IPS-NIHi7 (cell line): ENCODE data around the gene KLHL17.
"Not testable (repeated sequence)": the region's sequence is repeated elsewhere in the genome, so short reads cannot be mapped to it uniquely, and the experiment has no call there.

Experiments used
- DNase-seq: peaks from one replicate; pipeline ENCODE4 v3.0.0; 2012; ENCODE audit warnings: mixed read lengths; ENCODE audit errors: extremely low spot score

KLHL17 gene

DNA sequence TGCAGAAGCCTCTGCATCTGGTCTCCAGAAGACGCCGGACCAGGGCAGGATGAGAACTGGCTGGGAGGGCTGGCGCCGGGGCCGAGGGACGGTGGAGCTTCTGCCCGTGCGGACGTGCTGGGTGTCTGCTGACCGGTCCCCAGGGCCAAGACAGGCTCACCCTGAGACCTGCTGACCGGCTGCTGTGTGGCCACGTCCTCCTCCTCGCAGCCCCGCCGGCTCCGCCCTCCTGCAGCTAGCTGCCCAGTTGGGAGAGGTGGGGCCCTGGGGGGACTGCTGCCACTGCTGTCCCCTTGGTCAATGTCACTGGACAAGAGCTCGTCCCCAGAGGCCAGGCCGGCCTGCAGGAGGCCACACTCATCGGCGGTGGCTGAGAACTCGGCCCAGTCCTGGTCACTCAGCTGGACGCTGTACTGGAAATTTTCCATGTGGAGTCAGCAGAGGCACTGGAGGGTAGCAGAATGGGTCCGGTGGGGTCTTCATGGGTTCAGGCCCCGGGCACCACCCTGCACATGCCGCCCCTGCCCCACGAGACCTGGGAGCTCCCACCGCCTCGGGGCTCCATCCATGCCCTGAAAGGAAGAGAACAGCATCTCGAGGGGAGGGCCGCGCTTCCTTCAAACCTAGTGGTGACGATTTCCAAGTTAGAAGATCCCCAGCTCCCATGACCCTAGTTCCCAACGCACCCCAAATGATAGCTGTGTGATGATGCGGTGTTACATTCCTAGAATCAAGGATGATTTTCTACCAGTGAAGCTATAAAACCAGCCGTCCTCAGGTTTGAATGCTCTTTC is 20.4 kb downstream of the KLHL17 start:
- no peak for DNase-seq

GRCh38 chr1:981491-981954 is 21.1 kb downstream of the KLHL17 start:
- no peak for DNase-seq

DNA sequence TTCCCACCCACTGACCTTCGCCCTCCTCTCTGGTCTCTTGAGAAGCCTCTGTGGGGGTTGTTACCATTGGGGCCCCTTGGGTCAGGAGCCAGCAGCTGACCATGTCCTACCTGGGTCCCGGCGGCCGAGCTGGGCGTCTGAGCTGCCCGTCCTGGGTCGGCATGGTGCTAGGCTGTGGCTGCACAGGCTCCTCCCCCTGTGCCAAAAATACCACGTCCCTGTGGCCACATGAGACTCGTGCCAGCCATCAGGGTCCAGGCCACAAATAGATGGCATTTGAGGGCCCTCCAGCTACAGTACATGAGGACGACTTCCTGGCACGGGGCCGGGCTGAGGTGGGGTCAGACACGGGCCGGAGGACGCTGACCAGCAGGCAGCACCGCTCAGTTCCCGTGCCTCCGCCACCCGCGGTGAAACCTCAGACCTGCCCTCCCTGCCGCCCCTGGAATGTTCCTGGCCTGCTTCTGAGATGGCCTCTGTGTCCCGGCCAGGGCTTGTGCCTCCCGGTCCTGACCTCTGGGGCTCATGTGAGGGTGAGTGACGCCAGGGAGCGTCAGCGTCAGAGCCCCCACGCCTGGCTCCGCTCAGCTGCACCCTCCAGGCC is 21.7 kb downstream of the KLHL17 start, which contains the start of gene PERM1:
TSS of gene PERM1 (minus strand) at position 139 of the 604 bp plus-strand sequence. CDS start 1,064 bp downstream, outside the sequence.
- no peak for DNase-seq

- no peak for DNase-seq
These were observed 22.5 kb downstream of the KLHL17 start for GRCh38 chr1:982765-983436.

DNA sequence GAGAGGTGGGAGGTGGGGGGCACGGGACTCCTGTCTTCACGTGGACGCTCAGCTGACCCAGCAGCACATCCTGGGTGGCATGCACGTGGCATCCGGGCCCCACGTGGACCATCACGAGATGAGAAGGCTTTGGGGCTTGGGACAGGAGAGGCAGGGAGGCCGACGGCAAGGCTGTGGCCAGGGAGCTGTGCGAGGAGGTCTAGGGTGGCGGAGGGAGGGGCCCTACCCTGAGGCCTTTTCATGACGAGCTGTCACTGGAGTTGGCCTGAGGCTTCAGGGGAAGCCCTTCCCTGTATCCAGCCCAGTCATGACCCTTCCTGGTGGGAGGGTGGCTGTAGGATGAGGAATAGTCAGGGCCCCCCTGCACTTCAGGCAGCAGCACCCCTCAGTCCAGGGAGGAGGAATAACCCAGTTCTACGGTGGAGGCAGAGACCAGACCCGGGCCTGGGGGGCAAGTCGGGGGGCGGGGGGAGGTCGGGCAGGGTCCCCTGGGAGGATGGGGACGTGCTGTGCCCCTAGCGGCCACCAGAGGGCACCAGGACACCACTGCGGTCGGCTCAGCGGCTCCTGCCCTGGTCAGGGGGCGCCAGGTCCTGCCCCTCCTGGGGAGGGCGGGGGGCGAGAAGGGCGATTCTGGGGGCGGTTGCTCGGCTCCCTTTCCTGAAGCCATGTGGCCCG is 23.6 kb downstream of the KLHL17 start:
- peak; percentile 91 for DNase-seq

DNA sequence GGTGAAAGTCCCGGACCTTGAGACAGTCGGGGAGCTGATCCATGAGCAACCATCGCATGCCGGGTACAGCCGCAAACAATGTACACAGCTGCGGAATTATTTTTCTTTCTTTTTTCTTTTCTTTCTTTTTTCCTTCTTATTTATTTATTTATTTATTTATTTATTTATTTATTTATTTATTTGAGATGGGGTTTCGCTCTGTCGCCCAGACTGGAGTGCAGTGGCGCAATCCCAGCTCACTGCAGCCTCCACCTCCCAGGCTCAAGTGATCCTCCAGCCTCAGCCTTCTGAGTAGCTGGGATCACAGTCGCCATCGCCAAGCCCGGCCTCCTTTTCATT is 24.1 kb downstream of the KLHL17 start:
- DNase-seq: no peak

- DNase-seq: no peak
These were observed 24.7 kb downstream of the KLHL17 start for GRCh38 chr1:985126-985525.

DNA sequence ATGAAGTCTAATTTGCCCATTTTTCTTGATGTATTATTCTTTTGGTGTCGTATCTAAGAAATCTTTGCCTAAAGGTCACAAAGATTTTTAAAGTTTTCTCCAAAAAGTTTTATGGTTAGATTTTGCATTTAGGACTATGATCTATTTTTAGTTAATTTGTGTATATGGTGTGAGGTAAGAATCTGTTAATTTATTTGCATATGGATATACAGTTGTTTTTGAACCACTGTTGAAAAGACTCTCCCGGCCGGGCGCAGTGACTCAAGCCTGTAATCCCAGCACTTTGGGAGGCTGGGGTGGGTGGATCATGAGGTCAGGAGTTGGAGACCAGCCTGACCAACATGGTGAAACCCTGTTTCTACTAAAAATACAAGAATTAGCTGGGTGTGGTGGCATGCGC is 27.7 kb downstream of the KLHL17 start:
- not testable (repeated sequence) for DNase-seq

DNA sequence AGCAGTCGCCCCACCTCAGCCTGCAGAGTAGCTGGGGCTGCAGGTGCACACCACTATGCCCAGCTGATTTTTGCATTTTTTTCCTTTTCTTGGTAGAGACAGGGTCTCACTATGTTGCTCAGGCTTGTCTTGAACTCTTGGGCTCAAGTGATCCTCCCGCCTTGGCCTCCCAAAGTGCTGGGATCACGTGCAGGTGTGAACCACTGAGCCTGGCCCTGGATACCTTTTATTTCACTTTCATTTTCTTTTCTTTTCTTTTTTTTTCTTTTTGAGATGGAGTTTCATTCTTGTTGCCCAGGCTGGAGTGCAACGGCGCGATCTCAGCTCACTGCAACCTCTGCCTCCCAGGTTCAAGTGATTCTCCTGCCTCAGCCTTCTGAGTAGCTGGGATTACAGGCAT is 30.9 kb downstream of the KLHL17 start:
- DNase-seq: not testable (repeated sequence)

DNA sequence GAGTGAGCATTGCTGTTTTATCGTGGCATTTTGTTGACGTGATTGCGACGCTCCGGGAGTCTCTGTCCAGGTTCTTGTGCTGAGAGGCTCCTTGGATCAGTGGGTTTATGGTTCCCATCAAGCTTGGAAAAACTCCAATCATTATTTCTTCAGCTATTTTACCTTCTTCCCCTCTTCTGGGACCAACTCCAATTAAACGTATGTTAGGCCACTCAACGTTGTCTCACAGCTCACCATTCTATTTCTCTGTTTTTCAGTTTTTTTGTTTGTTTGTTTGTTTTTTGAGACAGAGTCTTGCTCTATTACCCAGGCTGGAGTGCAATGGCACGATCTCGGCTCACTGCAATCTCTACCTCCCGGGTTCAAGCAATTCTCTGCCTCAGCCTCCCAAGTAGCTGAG is 31.5 kb downstream of the KLHL17 start:
- DNase-seq: no peak

DNA sequence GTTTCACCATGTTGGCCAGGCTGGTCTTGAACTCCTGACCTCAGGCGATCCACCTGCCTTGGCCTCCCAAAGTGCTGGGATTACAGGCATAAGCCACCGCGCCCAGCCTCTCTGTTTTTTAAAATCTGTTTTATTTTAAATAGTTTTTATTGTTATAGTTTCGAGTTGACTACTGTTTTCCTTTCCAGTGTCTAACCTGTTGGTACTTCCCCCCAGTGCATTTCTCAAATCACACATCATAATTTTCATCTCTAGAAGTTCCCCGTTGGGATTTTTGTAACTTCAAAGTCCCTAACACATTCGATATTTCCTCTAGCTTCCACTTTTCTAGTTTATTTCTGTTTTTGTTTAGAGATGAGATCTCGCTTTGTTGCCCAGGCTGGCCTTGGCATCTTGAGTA is 32.0 kb downstream of the KLHL17 start:
- DNase-seq: no peak

- DNase-seq: no peak
These were observed 33.1 kb downstream of the KLHL17 start for GRCh38 chr1:993379-993995.

DNA sequence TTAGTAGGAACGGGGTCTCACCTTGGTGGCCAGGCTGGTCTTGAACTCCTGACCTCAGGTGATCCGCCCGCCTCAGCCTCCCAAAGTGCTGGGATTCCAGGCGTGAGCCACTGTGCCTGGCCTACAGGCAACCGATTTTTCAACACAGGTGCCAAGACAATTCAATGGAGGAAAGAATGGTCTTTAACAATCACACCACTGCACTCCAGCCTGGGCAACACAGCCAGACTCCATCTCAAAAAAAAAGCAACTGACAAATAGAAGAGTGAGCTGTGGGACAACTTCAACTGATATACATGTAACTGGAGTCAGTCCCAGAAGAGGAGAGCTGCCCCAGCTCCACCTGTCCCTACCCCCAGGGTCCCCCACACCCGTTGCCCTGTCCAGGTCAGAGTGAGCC is 34.2 kb downstream of the KLHL17 start:
- not testable (repeated sequence) for DNase-seq

DNA sequence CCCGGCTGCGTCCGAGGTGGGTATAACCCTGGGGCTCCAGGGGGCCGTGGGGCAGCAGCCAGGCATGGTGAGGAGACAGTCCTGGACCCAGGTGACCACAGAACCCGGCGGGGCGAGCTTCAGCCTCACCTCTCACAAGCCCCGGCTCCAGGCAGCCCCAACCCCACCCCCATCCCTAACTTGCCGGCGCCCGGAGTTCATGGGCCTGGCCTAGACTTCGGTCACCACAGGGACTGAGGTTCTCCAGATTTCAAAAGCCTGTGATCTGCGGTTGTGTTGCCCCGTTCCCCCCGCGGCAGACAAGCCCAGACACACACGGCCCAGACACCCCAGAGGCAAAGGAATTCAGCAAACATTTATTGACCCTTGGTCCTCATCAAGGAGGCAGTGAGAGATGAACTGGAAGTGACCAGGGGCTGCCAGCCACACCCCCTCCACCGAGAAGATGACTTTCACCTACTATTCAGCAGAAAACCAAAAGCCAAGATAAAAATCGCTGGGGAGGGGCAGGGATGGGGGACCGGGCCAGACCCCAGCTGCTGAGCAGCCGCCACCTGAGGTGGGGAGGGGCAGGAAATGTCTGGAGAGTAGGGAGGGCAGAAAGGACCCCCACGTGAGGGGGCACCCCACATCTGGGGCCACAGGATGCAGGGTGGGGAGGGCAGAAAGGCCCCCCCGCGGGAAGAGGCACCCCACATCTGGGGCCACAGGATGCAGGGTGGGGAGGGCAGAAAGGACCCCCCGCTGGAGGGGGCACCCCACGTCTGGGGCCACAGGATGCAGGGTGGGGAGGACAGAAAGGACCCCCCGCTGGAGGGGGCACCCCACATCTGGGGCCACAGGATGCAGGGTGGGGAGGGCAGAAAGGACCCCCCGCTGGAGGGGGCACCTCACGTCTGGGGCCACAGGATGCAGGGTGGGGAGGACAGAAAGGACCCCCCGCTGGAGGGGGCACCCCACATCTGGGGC is 35.6 kb downstream of the KLHL17 start:
- no peak for DNase-seq

GRCh38 chr1:996851-997712 is 36.7 kb downstream of the KLHL17 start:
- no peak for DNase-seq

DNA sequence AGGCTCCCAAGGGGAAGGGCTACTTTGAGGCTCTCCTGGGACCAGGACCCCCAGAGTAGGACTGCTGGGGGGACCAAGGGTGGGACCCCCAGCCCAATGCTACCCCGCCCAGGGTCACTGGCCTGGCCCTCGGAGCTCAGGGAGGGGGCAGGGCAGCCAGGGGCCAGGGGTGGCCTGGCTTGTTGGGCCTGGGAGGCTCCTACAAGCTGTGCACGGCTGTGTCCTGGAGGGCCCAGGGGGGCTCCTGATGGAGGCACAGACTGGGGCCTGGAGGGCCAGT is 37.3 kb downstream of the KLHL17 start:
- DNase-seq: no peak

GRCh38 chr1:997993-998744 is 37.8 kb downstream of the KLHL17 start:
- no peak for DNase-seq

DNA sequence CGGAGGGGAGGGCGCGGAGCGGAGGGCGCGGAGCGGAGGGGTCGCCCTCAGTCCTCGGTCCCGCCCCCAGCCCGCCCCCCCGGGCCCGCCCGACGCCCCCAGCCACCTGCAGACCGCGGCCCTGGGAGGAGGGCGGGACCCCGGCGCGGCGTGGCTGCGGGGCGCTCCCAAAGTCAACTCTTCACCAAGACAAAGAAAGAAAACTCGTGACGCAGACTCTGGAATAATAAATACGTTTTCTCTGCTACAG is 38.3 kb downstream of the KLHL17 start:
- no peak for DNase-seq

DNA sequence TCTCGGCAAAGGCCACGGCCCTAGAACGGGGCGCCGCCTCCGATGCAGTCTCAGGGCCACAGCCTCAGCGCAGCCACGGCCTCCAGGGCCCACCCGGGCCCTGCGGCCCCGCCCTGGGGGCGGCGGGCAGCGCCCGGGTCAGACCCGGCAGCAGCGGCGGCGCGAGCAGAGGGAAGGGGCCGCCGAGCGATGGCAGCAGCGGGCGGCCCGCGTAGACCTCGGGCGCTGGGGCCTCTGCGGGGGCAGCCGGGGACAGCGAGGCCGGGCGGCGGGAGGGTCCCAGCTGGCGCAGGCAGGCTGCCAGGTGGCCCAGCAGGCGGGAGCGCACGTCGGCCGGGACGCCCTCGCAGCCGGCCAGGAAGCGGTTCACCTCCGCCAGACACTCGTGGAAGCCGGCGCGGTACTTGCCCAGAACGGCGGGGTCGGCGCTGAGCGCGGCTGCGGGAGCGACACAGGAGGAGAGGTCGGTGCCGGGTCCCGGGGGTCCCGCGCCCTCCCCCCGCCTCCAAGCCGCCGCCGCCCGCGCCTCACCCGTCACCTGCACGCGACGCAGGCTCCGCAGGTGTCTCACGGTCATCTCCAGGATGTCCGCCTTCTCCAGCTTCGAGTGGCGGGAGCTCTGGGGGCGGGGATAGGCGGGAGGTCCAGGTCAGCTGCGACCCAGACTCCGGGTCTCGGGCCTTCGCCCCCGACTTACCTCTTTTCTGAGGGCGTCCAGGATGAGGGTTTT is 38.8 kb downstream of the KLHL17 start:
- DNase-seq: no peak
